HL-60 (cell line): ENCODE results near the gene RPL6.
"Not testable (repeated sequence)": the region's sequence is repeated elsewhere in the genome, so short reads cannot be mapped to it uniquely, and the experiment has no call there.

Experiments used
- DNase-seq, 2 experiments: peaks; one replicate each; pipeline ENCODE4 v3.0.0-alpha.2; 2010 to 2020; ENCODE audit warnings: low read depth in 1 of 2, low spot score in 1 of 2
- H3K27ac ChIP-seq: fragments of 250-450 bp; sonication (Bioruptor Pico); replicated peaks from 2 replicates; pipeline ENCODE4 v1.5.1; 2020; ENCODE audit warnings: mild to moderate bottlenecking, moderate library complexity
- H3K27me3 ChIP-seq: fragments of 250-450 bp; sonication (Bioruptor Pico); 2 replicates; pipeline ENCODE4 v1.5.1; 2021; ENCODE audit warnings: mild to moderate bottlenecking, moderate library complexity; ENCODE audit not compliant: insufficient read depth, poor library complexity, severe bottlenecking
- H3K4me3 ChIP-seq: replicated peaks from 2 replicates; pipeline ENCODE4 v1.5.1; 2011; ENCODE audit warnings: mild to moderate bottlenecking, control low read depth, low read length; ENCODE audit not compliant: insufficient read depth
- GABPA ChIP-seq: IDR thresholded peaks from 2 replicates; pipeline ENCODE4 v1.6.1; 2012; ENCODE audit warnings: low read depth
- POLR2AphosphoS5 ChIP-seq: IDR thresholded peaks from 2 replicates; pipeline ENCODE4 v1.6.1; 2012; ENCODE audit warnings: low read depth
- SPI1 ChIP-seq: IDR thresholded peaks from 2 replicates; pipeline ENCODE4 v1.6.1; 2012; ENCODE audit warnings: low read depth, mild to moderate bottlenecking, borderline replicate concordance
- TF ChIP-seq, protein P1 (sequence below): IDR thresholded peaks from 2 replicates; pipeline ENCODE4 v1.6.1; 2012; ENCODE audit warnings: low read depth; ENCODE audit not compliant: insufficient replicate concordance
- TF ChIP-seq, protein P2 (sequence below): IDR thresholded peaks from one replicate; pipeline ENCODE4 v1.5.1; 2011; ENCODE audit warnings: low read length, control low read depth, inconsistent platforms; ENCODE audit not compliant: insufficient read depth

The RPL6 gene

DNA sequence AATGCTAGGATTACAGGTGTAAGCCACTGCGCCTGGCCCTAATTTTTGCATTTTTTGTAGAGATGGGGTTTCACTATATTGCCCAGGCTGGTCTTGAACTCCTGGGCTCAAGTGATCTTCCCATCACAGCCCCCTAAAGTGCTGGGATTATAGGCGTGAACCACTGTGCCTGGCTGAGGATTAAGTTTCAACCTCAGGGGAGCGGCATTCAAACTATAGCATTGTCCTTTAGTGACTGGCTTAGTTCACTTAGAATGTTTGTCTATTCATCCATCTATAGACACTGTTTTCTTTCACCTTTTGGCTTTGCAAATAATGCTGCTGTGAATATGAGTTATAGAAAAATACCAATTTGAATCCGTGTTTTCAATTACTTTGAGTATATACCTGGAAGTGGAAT, 34.5 kb upstream of the RPL6 start:
- no peak overlapping the region for H3K27ac ChIP-seq
- no peaks in the 10 kb centered on the region for H3K27me3 ChIP-seq
- no peak for DNase-seq
- no peak overlapping the region for H3K4me3 ChIP-seq
- TF ChIP-seq SPI1 (no peak), POLR2AphosphoS5 (no peak), GABPA (no peak)
- TF ChIP-seq, protein P1, sequence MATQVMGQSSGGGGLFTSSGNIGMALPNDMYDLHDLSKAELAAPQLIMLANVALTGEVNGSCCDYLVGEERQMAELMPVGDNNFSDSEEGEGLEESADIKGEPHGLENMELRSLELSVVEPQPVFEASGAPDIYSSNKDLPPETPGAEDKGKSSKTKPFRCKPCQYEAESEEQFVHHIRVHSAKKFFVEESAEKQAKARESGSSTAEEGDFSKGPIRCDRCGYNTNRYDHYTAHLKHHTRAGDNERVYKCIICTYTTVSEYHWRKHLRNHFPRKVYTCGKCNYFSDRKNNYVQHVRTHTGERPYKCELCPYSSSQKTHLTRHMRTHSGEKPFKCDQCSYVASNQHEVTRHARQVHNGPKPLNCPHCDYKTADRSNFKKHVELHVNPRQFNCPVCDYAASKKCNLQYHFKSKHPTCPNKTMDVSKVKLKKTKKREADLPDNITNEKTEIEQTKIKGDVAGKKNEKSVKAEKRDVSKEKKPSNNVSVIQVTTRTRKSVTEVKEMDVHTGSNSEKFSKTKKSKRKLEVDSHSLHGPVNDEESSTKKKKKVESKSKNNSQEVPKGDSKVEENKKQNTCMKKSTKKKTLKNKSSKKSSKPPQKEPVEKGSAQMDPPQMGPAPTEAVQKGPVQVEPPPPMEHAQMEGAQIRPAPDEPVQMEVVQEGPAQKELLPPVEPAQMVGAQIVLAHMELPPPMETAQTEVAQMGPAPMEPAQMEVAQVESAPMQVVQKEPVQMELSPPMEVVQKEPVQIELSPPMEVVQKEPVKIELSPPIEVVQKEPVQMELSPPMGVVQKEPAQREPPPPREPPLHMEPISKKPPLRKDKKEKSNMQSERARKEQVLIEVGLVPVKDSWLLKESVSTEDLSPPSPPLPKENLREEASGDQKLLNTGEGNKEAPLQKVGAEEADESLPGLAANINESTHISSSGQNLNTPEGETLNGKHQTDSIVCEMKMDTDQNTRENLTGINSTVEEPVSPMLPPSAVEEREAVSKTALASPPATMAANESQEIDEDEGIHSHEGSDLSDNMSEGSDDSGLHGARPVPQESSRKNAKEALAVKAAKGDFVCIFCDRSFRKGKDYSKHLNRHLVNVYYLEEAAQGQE, result no peak
- TF ChIP-seq, protein P2, sequence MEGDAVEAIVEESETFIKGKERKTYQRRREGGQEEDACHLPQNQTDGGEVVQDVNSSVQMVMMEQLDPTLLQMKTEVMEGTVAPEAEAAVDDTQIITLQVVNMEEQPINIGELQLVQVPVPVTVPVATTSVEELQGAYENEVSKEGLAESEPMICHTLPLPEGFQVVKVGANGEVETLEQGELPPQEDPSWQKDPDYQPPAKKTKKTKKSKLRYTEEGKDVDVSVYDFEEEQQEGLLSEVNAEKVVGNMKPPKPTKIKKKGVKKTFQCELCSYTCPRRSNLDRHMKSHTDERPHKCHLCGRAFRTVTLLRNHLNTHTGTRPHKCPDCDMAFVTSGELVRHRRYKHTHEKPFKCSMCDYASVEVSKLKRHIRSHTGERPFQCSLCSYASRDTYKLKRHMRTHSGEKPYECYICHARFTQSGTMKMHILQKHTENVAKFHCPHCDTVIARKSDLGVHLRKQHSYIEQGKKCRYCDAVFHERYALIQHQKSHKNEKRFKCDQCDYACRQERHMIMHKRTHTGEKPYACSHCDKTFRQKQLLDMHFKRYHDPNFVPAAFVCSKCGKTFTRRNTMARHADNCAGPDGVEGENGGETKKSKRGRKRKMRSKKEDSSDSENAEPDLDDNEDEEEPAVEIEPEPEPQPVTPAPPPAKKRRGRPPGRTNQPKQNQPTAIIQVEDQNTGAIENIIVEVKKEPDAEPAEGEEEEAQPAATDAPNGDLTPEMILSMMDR, result no peak

DNA sequence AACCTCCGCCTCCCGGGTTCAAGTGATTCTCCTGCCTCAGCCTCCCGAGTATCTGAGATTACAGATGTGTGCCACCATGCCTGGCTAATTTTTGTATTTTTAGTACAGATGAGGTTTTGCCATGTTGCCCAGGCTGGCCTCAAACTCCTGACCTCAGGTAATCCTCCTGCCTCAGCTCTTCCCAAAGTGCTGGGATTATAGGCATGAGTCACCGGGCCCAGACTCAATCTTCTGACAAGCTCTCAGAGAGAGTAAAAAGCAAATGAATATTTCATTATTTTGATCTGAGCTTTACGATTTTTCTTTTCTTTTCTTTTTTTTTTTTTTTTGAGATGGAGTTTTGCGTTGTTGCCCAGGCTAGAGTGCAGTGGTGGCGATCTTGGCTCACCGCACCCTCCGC, 31.2 kb upstream of the RPL6 start:
- H3K27me3 ChIP-seq, H3K4me3 ChIP-seq, DNase-seq, H3K27ac ChIP-seq: not testable (repeated sequence)

DNA sequence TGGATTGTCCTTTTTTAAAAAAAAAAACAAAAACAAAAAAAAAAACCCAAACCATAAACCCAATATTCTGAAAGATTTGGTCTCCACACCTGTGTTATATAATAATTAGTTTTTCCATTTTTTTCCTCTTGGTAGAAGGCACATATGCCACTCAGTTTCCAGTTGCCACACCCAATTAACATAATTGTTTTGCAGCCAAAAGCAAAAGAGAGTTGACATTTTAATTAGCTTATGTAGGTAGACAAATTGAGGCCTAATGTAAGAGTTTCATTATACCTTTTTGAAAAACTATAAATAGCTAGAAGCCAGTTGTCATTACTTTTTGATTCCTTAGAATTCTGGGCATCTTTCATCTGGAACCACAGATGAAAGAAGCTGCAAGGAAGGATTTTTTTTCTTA, 30.4 kb upstream of the RPL6 start:
- no peak overlapping the region for H3K4me3 ChIP-seq
- no peak for DNase-seq
- TF ChIP-seq GABPA, result no peak
- TF ChIP-seq SPI1, result no peak
- TF ChIP-seq POLR2AphosphoS5, result no peak
- TF ChIP-seq, protein P1, result no peak
- TF ChIP-seq, protein P2, result no peak
- H3K27ac ChIP-seq, result no peak overlapping the region
- no peaks in the 10 kb centered on the region for H3K27me3 ChIP-seq

DNA sequence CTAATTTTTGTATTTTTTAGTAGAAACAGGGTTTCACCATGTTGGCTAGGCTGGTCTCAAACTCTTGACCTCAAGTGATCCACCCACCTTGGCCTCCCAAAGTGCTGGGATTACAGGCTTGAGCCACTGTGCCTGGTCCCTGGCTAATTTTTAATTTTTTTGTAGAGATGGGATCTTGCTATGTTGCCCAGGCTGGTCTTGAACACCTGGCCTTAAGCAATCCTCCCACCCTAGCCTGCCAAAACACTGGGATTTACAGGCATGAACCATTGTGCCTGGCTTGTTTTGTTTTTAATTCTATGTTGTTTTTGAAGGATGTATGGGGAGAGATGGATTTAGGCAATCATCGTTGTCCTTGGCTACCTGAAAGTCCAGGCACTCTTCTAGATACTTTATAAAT, 29.2 kb upstream of the RPL6 start:
- not testable (repeated sequence) for H3K27ac ChIP-seq, DNase-seq, H3K4me3 ChIP-seq, H3K27me3 ChIP-seq

DNA sequence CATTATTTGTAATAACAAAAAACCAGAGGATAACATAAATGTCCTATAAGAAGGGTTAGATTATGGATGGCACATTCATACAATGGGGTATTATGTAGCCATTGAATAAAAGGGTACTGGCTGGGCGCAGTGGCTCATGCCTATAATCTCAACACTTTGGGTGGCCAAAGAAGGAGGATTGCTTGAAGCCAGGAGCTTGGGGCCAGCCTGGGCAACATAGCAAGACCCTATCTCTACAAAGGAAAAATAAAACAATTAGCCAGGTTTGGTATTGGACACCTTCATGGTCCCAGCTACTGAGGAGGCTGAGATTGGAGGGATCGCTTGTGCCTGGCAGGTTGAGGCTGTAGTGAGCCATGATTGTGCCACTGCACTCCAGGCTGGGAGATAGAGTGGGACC, 24.1 kb upstream of the RPL6 start:
- H3K4me3 ChIP-seq, result no peak overlapping the region
- no peaks in the 10 kb centered on the region for H3K27me3 ChIP-seq
- H3K27ac ChIP-seq, result no peak overlapping the region
- DNase-seq, result no peak
- no peak for TF ChIP-seq SPI1
- TF ChIP-seq, protein P2, result no peak
- no peak for TF ChIP-seq GABPA
- TF ChIP-seq POLR2AphosphoS5, result no peak
- TF ChIP-seq, protein P1, result no peak
